ENCODE measurements around the gene DNAJC1. TPM values are rescaled to one million over a fixed set of nuclear protein-coding genes. Genes with fewer than 3 reads are reported as not detected.
"Not testable (repeated sequence)": the region's sequence is repeated elsewhere in the genome, so short reads cannot be mapped to it uniquely, and the experiment has no call there.

Gene DNAJC1
- total RNA-seq (ENCODE audit: insufficient read depth, low replicate concordance), result 67.7 TPM

GRCh38 chr10:22003177-22003963 is at the start of gene DNAJC1:
Gene DNAJC1 (minus strand): TSS chr10:22003730. CDS start chr10:22003434, 296 bp downstream.
- DNase-seq (ENCODE audit: low spot score), result peak; percentile 99

GRCh38 chr10:22053048-22053447 is 49.5 kb upstream of the DNAJC1 start:
- no peak for DNase-seq (ENCODE audit: low spot score)

GRCh38 chr10:22049635-22050034 is 46.1 kb upstream of the DNAJC1 start:
- no peak for DNase-seq (ENCODE audit: low spot score)

- DNase-seq (ENCODE audit: low spot score), result no peak
Measured at GRCh38 chr10:22047812-22048211, 44.3 kb upstream of the DNAJC1 start.

- no peak for DNase-seq (ENCODE audit: low spot score)
Measured at GRCh38 chr10:22043327-22043633, 39.8 kb upstream of the DNAJC1 start.

- no peak for DNase-seq (ENCODE audit: low spot score)
Measured at GRCh38 chr10:22042557-22043326, 39.2 kb upstream of the DNAJC1 start.

- DNase-seq (ENCODE audit: low spot score), result no peak
Measured at GRCh38 chr10:22034333-22034732, 30.8 kb upstream of the DNAJC1 start.

GRCh38 chr10:22032268-22032667 is 28.7 kb upstream of the DNAJC1 start:
- DNase-seq (ENCODE audit: low spot score), result not testable (repeated sequence)

- no peak for DNase-seq (ENCODE audit: low spot score)
Measured at GRCh38 chr10:22030421-22030820, 26.9 kb upstream of the DNAJC1 start.

- DNase-seq (ENCODE audit: low spot score), result peak; percentile 30
Measured at GRCh38 chr10:22029445-22030236, 26.1 kb upstream of the DNAJC1 start.

GRCh38 chr10:22027364-22028238 is 24.1 kb upstream of the DNAJC1 start:
- DNase-seq (ENCODE audit: low spot score), result no peak

- no peak for DNase-seq (ENCODE audit: low spot score)
Measured at GRCh38 chr10:22026287-22026686, 22.8 kb upstream of the DNAJC1 start.

- no peak for DNase-seq (ENCODE audit: low spot score)
Measured at GRCh38 chr10:22023508-22023907, 20.0 kb upstream of the DNAJC1 start.

- DNase-seq (ENCODE audit: low spot score), result peak; percentile 95
Measured at GRCh38 chr10:22022257-22023032, 18.9 kb upstream of the DNAJC1 start.

GRCh38 chr10:22021144-22021543 is 17.6 kb upstream of the DNAJC1 start:
- DNase-seq (ENCODE audit: low spot score), result not testable (repeated sequence)

- DNase-seq (ENCODE audit: low spot score), result peak; percentile 47
Measured at GRCh38 chr10:22017283-22018020, 13.9 kb upstream of the DNAJC1 start.

GRCh38 chr10:22016046-22016705 is 12.6 kb upstream of the DNAJC1 start:
- DNase-seq (ENCODE audit: low spot score), result no peak

GRCh38 chr10:22010973-22011408 is 7.5 kb upstream of the DNAJC1 start:
- peak; percentile 44 for DNase-seq (ENCODE audit: low spot score)

- no peak for DNase-seq (ENCODE audit: low spot score)
Measured at GRCh38 chr10:22010539-22010938, 7.0 kb upstream of the DNAJC1 start.
